ENCODE data around the gene TXNRD1.
A peak's percentile ranks its signal among the peaks of the same experiment; 100 is the strongest.

The TXNRD1 gene

DNA sequence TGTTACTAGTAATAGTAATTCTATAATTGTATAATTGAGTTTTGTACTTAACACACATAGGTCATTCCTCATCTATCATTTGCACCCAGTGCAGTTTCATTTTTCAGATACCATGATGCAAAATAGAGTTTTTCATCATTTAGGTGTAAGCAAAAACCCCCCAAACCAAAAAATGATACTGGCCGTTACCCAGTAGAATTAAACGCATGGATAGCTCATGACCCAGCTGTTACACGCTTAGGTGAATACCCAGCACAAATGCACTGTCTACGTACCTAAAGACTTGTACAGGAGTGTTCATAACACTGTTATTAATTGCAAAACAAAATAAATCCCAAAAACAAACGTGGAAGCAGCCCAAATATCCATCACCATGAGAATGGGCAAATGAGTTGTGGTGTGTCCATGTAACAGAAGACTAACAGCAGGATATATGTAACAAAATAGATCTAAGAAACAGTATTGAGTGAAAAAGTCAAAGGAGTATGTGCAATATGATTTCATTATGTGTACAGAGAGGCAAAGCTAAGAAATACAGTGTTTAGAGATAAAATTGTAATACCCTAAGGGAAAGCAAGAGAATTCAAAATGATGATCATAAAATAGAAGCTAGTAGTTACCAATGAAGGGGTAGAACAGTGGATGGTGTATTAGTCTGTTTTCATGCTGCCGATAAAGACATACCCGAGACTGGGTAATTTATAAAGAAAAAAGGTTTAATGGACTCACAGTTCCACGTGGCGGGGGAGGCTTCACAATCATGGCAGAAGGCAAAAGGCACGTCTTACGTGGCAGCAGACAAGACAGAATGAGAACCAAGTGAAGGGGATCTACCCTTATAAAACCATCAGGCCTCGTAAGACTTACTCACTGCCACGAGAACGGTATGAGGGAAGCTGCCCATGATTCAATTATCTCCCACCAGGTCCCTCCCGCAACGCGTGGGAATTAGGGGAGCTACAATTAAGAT is 137.7 kb downstream of the TXNRD1 start:
- DNase-seq: no peak

DNA sequence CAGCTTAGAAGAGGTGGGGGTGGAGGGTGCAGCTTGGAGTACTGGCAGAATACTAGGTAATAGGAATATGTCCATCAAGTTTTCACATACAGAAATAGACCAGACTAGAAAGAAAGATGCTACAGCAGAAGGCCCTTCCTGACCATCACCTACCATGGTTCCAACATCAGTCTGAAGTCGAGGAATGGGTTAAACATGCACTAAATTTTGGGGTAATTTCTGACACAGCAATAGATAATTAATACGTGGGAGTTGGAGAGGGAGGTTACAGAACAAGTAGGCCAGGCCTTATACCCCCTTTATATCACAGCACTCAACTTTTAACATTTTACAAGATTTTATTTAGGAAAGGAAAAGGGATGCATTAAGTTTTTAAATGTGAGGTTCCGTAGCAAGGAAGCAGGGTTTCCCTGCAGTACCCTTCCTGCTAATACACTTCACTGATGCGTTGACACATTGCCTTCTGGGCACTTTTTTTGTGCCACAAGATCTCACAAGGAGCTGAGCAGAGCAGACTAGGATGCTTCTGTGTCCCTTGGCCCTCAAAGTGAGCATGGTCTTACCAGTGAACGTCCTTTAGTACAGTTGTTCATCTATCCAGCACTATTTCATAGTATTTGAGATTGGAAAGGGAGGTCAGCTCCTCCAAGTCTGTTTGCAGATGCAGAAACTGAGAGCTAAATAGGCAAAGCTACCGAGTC is 138.7 kb downstream of the TXNRD1 start:
- no peak for DNase-seq

DNA sequence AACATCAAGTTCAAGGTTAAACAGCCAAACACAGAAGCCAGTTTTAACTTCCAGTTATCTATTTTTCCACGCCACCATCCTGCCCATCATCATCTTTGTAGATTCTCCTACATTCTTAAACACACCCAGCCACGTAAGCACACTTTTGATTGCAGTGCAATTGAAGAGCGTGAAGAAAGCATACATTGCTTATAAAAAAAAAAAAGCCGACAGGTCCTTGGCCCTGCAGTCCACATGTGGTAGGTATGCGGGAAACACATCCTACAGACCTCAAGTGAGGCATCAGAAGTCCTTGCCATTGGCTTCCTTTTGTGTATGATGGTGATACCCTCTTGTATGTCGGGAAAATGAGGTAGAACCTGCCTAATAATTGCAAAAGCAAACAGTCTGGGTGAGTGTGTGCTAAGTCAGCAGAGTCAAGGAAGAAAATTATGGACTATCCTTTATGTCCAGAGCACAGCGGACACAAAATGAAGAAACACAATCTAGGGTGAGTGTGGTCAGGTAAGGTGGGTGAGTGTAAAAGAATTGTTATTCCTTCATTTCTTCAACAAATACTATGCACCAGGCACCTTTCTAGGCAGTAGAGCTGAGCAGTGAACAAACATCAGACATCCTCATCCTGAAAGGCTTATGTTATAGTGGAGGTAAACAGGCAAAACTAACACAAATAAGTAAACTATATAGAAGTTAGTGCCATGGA is 139.4 kb downstream of the TXNRD1 start:
- no peak for DNase-seq

DNA sequence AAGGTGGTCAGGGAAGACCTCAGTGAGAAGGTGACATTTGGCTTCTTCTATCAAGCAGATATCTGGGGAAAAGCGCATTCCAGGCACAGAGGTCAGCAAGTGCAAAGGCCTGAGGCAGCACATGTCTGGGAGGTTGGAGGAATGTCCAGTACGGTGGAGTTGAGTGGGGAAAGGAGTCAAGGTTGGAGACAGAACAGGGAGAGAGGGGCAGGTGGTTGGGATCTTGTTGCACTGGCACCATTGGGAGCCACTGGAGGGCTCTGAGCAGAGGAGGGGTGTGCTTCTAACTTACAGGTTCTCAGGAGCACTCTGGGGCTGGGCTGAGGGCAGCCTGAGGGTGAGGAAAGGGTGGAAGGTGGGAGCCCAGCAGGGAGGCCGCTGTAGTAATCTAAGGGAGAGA is 140.1 kb downstream of the TXNRD1 start:
- no peak for DNase-seq

DNA sequence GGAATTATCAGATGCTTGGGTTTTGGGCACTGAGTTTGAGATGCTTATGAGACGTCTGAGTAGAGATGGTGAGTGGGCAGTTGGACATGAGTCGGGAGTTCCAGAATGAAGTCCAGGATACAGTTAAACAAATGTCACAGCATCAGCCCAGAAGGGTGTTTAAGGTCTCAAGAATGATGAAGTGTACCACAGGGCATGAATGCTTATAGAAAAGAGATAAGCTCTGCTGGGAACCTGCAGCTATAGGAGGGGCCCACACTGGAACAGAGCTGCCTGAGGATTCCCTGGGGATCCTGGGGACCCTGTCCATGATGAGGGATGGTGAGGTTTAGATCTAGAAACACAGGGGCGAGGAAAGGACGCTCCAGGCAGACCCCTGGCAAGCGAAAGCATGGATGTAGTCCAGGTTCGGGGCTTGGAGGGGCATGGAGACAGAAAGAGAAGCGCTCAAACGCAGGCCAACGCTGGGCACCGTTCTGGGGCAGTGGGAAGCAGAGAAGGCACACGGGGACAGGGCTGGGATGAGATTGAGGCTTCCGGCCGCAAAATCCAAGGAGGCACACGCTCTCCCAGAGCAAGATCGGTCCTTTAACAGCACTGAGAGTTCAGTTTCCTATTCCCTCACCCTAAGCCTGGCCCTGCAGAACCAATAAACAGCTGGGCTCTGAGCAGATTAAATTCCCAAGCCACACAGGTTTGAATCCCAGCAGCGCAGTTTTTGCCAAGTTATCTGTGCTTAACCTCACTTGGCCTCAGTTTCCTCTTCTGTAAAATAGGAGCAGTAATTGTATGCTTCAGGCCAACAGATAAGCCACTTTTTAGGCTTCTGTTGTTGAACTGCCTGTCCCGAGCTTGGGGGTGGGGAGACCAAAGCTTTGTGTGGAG is 140.9 kb downstream of the TXNRD1 start:
- no peak for DNase-seq

DNA sequence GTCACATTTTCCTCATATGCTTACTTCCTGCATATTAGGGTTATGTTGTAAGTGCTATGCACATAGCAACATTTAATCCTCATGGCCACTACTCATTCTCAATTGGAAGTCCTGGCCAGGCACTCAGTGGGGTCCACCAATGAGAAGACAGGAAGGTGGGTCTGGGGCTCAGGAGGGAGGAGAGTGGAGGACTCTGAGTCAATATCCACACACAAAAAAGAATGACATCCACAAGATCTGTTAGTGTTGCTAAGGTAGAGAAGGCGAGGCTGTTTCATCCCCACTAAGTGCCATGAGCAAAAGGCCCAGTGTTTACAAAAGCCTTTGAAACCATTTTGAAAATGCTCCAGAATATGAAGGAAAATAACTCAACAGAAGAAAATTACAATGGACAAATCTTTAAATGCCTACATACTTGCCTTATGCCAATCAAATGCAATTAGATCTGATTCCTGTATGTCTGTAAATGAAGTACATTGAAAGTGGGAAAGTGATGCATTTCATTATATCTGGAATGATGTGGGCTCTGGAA is 141.9 kb downstream of the TXNRD1 start:
- no peak for DNase-seq

DNA sequence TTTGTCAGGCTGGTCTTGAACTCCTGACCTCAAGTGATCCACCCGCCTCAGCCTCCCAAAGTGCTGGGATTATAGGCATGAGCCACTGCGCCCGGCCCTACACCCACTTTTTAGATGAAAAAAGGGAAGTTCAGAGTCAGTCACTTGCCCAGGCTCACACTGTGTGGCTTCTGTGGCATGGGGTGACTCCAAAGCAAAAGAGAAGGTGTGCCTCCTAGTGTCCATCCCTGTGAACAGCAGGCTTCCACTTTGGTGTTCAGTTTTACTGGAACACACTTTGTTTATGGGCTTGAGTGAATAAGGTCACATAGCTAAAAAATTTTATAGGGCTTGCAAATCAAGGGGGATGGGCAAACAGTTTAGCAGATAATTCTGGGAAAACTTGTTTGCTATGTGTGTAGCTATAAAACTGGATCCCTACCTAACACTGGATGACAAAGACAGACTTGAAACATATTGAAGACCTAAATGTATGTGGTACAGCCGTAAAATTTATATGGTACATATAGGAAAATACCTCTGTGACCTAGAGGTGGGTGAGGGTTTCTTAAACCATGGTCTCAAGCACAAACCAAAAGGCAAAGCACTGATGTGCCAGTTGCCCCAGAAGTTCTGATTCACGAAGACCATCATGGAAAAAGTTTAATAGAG is 142.9 kb downstream of the TXNRD1 start:
- DNase-seq: peak; percentile 74

DNA sequence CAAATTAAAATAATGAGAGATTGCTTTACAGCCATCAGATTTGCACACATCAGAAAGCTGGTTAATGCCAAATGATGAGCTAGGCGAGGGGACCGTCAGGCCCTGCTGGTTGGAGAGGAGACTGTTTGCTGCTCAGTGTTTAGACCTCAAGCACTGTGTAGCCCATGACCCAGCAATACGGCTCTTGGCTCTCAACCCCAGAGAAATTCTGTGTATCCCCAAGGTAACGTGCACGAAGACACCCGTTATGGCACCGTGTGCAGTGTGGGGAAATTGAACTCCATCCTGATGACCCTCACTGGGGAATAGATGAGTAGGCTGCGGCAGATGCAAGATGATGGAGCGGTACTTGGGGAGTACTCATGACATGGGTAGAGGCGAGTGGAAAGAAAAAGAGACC is 143.6 kb downstream of the TXNRD1 start:
- DNase-seq: no peak

DNA sequence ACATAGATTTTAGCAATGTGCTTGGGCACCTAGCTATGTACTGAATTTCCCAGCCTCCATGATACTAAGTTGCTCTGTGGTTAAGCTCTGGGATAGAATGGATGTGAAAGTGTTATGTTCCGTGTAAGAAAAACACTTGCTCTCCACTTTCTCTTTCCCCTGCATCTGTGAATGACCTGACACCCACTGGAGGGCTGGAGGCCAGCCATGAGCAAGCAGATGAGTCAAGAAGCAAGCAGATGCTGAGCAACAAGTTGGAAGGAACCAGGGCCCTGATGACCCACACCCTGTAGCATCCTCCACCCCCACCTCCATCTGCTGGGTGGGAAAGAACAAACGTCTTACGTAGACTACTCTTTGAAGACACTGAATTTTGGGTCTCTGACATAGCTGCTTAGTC is 144.6 kb downstream of the TXNRD1 start:
- DNase-seq: no peak

DNA sequence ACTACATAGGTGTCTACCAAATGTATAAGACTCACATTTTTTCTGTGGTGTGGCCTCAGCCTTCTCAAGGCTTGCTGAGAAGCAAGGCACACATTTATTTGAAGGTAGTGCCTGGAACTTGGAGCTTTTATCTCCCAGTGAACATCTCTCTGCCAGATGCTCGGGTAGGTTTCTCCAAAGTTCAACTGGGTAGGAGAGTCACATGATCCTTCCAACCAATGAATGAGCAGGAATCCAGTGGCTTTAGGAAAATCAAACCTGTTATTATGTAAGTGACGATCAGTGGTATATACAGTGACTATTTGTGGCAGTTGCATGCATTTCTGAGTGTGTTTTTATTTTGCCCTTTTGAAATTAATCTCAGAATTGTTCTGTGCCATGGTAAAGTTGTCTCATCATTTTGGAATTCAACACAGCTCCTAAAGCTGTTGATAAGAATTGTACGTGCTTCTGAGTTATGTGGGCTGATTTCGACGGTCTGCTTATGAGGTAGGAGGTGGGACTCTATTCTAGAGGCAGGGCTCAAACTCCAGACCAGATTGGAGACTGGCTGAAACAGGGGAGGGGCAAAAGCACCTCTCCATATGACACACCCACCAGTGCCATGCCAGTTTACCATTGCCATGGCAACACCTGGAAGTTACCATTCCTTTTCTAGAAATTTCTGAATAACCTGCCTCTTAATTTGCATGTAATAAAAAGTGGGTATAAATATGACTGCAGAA is 145.6 kb downstream of the TXNRD1 start:
- DNase-seq: no peak

DNA sequence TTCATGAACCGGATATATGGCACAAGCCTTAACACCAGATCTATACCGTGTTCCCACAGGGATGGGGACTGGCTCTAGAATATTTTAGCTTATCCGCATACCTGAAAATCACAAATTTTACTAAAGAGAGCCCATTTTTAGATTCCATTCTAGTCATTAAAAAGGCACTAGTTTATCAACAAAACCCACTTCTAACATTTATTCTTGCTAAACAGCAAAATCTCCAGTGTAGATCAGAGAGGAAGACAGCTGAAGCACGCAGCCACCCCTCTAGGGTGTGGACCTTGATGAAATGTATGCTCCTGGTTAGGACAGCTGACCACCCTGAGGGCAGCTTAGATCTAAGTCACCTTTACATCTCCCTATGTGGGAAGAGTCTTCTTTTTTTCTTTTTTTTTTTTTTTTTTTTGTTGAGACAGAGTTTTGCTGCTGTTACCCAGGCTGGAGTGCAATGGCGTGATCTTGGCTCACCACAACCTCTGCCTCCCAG is 150.4 kb downstream of the TXNRD1 start:
- no peak for DNase-seq

DNA sequence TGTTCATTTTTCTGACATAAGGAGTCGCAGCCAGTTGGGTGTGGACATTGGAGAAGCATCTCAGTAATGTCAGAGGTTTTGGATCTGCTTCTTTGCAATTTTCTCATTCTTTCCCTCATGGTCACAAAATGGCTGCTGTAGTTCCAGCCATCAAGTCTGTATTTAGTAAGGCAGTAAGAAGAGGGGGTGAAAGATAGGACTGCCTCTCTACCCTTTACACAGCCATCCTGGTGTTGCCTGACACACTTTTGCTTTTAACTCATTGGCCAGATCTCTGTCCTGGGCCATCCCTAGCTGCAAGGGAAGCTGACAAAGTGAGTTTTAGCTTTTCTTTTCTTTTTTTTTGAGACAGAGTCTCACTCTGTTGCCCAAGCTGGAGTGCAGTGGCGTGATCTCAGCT is 154.1 kb downstream of the TXNRD1 start:
- no peak for DNase-seq

DNA sequence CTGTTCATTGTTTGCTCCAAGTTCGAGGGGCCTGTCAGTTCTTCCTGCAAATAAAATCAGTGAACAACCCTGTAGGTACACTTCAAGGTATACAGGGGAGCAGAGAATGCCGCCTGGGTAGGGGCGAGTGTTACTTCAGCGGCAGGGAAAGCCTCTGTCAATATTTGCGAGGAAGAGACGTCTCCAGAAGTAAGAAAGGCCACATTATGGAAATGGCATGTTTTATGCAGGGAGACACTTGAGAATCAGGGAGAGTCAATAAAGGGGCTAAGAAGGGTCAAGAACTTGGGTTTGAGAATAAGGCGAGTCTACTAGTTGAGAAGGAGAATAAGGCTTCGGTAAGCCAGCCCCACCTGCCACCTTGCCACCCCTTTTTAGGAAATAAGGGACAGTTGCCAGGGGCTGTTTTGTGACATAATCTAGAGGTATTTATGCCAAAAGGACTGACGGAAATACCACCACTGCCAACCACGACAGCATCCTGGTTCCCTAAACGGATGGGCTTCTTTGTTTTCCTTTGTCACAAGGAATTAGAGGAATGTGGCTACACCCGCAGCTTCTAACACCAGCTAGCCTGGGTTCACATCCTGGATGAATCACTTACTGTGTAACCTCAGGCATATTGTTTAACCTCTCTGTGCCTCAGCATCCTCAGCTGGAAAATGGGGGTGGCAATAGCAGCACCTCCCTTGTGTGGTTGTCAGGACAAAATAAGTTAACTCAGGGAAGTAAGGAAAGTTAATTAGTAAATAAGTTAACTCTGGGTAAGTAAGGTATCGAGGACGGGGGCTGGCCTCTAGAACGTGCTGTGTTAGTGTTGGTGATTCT is 155.7 kb downstream of the TXNRD1 start:
- no peak for DNase-seq

DNA sequence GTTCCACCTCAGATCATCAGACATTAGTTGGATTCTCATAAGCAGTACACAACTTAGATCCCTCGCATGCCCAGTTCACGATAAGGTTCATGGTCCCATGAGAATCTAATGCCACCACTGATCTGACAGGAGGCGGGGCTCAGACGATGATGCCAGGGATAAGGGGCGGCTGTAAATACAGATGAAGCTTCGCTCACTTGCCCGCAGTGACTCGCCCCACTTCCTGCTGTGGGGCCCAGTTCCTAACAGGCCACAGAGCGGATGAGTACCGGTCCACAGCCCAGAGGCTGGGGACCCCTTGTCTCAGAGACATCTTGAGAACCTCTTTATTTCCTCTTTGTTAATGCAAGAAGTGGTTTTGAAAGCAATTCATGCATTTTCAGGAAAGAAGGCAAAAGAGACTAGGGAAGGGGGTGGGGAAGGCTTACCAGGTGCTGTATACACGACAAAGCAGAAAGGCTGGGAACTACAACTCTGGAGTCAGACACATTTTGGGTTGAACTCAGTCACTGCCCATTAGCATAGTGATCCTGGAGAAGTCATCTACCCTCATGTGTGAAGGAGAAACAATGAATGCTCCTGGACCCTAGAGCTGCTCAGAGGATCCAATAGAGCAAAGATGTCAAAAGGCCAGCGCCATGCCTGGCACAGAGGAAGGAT is 156.6 kb downstream of the TXNRD1 start:
- DNase-seq: peak; percentile 41

DNA sequence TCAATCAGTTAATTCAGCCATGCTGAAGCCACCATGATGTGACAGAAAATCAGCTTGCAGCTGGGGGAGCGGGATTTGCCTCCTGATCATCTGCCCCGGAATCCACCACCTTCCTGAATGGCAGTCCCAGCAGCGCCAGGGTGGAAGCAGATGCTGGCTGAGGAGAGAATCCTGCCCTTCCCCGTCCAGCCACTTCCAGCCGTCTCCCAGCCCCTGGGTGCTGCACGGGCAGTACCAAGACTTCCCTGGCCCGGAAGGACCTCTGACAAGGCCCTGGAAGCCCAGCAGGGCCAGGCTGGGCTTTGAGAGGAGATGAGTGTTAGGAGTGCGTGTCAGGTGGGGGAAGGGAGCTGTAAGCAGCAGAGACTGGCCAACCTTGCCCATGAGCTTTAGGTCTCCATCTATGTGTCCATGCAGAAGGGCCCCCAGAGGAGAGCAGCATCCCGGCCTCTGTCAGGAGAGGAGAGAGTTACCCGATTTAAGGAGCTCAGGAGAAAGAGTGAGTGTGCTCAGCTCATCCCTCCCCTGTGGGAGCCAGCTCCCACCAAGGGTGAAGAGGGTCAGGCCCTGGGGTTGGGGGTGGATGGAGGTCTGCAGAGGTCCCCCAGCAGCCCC is 157.2 kb downstream of the TXNRD1 start:
- DNase-seq: no peak

DNA sequence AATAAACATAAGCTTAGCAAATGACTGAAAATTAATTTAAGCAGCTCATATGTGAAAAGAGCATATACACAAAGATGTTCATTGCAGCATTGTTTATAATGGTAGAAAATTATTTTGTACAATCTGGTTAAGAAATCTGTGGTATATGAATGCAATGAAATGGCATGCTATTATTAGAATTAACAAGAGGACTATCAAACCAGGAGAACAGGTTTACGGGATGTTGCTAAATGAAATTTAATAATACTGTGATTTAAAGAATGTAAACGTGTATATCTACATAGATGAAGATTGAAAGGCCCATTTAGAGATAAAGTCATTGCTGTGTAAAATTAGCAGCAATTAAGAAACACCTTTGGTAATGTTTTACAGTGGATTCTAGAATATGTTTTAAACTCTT is 158.5 kb downstream of the TXNRD1 start:
- DNase-seq: no peak

DNA sequence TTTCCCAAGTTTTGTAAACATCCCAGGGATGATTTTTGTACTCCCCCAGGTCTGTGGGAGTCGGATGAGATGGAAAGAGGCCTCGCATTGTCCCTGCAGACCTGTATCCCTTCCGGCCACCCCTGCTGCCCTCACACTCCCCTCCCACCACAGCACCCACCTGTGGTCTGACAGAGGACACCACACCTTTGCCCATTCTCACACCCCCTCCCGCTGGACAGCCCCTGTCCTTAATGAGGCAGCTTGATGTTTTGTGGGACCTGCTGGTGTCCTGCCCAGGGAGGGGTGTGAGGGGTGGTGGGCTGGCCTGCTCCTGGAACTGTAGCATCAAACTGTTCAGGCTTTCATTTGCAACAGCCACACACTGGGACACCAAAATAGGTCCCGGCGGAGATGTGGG is 159.2 kb downstream of the TXNRD1 start:
- no peak for DNase-seq

DNA sequence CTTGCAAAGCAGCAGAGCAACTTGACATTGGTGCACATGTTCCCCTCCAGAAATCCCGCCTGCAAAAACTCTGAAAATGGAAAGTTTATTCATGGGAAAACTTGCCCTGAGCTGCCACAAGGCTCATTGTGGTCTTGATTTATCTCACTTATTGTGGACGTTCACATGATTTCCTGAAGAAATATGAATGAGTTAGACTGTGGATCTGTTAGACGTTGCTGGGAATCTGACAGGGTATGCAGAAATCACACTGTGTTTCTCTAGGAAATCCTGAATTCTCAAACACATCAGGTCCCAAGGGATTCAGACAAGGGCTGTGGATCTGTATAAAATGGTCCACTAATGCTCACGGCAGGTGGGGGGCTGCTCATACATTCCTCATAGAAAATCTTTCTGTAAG is 160.2 kb downstream of the TXNRD1 start:
- no peak for DNase-seq
